ENCODE measurements around the gene PTPN13.

GRCh38 chr4:86853209-86853608 lies 259.1 kb downstream of the PTPN13 start:
- TF ChIP-seq, protein P1, sequence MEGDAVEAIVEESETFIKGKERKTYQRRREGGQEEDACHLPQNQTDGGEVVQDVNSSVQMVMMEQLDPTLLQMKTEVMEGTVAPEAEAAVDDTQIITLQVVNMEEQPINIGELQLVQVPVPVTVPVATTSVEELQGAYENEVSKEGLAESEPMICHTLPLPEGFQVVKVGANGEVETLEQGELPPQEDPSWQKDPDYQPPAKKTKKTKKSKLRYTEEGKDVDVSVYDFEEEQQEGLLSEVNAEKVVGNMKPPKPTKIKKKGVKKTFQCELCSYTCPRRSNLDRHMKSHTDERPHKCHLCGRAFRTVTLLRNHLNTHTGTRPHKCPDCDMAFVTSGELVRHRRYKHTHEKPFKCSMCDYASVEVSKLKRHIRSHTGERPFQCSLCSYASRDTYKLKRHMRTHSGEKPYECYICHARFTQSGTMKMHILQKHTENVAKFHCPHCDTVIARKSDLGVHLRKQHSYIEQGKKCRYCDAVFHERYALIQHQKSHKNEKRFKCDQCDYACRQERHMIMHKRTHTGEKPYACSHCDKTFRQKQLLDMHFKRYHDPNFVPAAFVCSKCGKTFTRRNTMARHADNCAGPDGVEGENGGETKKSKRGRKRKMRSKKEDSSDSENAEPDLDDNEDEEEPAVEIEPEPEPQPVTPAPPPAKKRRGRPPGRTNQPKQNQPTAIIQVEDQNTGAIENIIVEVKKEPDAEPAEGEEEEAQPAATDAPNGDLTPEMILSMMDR (IDR thresholded peaks at IDR 0.05), result no peak
- no peak for TF ChIP-seq POLR2A (IDR thresholded peaks at IDR 0.05)
